Prostate gland (tissue), 2 donors: ENCODE measurements around the gene FBXL13. TPM values are rescaled to one million over a fixed set of nuclear protein-coding genes. Genes with fewer than 3 reads are reported as not detected.
"Not testable (repeated sequence)": the region's sequence is repeated elsewhere in the genome, so short reads cannot be mapped to it uniquely, and the experiment has no call there.

Source experiments
- DNase-seq: peaks from one replicate; pipeline ENCODE4 v3.0.0-alpha.2; 2019; ENCODE audit warnings: low spot score
- H3K27ac ChIP-seq, 2 donors: fragments of 200-600 bp; sonication (generic); 2 replicates each; pipeline ENCODE4 v1.5.1; 2017 to 2019
- H3K27me3 ChIP-seq: fragments of 200-600 bp; sonication (generic); replicated peaks from 2 replicates; pipeline ENCODE4 v1.5.1; 2019; ENCODE audit not compliant: insufficient read depth
- H3K36me3 ChIP-seq, 2 donors: fragments of 200-600 bp; sonication (generic); 1 replicate in 1 of 2; 2 replicates in 1 of 2; pipeline versions ENCODE4 v1.5.1 to v1.8.1; 2017 to 2019
- H3K4me1 ChIP-seq: fragments of 200-600 bp; sonication (generic); replicated peaks from 2 replicates; pipeline ENCODE4 v1.5.1; 2019
- H3K4me3 ChIP-seq, 2 donors: fragments of 200-600 bp; sonication (generic); 2 replicates each; pipeline ENCODE4 v1.5.1; 2017 to 2019
- H3K9me3 ChIP-seq: fragments of 200-600 bp; sonication (generic); 2 replicates; pipeline ENCODE4 v1.5.1; 2017
- POLR2A ChIP-seq: fragments of 450-650 bp; IDR thresholded peaks from one replicate; pipeline ENCODE4 v1.6.1; 2016; ENCODE audit warnings: antibody characterized with exemption, mild to moderate bottlenecking
- POLR2AphosphoS5 ChIP-seq: sonication (generic); formaldehyde crosslinking; IDR thresholded peaks from one replicate; pipeline ENCODE4 v1.6.1; 2017; ENCODE audit warnings: antibody characterized with exemption
- WGBS: methylation state at CpG from one replicate; pipeline ENCODE4 v1.1.5; 2018; 5-methylcytosine and 5-hydroxymethylcytosine counted together
- intact Hi-C: fragments of 100-400 bp; cut with DNase I; formaldehyde crosslinking; loops from one replicate; pipeline ENCODE4 v1.14.2; 2022
- total RNA-seq, 2 donors: library from RNA; depleted of rRNA; stranded (reverse); fragments of >200 nt; gene quantifications; one replicate each; pipeline ENCODE4 v1.1.0, GENCODE V29; 2016
- TF ChIP-seq, protein P1 (sequence below), 4 experiments: fragments of 200-600 bp in 2 of 4; fragments of 450-650 bp in 2 of 4; sonication (generic) in 2 of 4; IDR thresholded peaks; 1 replicate in 3 of 4; 2 replicates in 1 of 4; pipeline ENCODE4 v1.5.1; 2016 to 2019; ENCODE audit warnings: antibody characterized with exemption in 4 of 4, mild to moderate bottlenecking in 2 of 4, moderate library complexity in 2 of 4

Gene FBXL13
- total RNA-seq, 2 donors from 2014 or later, result 2.6 to 5.4 TPM

GRCh38 chr7:103083210-103083609, 8.6 kb upstream of the FBXL13 start:
- intact Hi-C loops, result no loop called here
- 93% methylated on average over 3 of the region's 3 CpGs for WGBS
- Histone ChIP-seq H3K36me3 (peaks cover 0 to 12% of the 10 kb centered on the region in 2 donors), H3K27ac (no peak overlapping the region), H3K4me3 (no peak overlapping the region), H3K27me3 (no peaks in the 10 kb centered on the region), H3K4me1 (no peaks in the 10 kb centered on the region), H3K9me3 (no peaks in the 10 kb centered on the region)
- DNase-seq, result no peak
- TF ChIP-seq, protein P1, sequence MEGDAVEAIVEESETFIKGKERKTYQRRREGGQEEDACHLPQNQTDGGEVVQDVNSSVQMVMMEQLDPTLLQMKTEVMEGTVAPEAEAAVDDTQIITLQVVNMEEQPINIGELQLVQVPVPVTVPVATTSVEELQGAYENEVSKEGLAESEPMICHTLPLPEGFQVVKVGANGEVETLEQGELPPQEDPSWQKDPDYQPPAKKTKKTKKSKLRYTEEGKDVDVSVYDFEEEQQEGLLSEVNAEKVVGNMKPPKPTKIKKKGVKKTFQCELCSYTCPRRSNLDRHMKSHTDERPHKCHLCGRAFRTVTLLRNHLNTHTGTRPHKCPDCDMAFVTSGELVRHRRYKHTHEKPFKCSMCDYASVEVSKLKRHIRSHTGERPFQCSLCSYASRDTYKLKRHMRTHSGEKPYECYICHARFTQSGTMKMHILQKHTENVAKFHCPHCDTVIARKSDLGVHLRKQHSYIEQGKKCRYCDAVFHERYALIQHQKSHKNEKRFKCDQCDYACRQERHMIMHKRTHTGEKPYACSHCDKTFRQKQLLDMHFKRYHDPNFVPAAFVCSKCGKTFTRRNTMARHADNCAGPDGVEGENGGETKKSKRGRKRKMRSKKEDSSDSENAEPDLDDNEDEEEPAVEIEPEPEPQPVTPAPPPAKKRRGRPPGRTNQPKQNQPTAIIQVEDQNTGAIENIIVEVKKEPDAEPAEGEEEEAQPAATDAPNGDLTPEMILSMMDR (IDR thresholded peaks at IDR 0.05), result no peak
- no peak for TF ChIP-seq POLR2AphosphoS5
- no peak for TF ChIP-seq POLR2A

DNA sequence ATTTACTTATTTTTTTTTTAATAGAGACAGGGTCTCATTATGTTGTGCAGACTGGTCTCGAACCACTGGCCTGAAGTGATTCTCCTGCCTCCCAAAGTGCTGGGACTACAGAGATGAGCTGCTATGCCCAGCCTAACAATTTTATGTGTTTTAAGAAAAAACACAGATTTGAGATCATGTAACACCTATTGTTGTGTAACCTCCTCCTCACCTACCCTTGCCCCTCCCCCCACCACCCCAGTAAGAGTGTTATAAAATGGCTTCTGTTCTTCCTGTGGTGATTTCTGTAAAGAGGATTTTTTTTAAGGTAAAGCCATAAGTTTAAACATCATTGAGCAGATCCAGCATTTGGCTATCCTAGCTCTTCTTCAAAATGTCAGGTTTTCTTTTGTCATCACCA, 7.9 kb upstream of the FBXL13 start:
- intact Hi-C loops, result no loop called here
- no peak overlapping the region for H3K4me3 ChIP-seq
- DNase-seq, result no peak
- H3K27me3 ChIP-seq, result no peaks in the 10 kb centered on the region
- no peaks in the 10 kb centered on the region for H3K4me1 ChIP-seq
- no peaks in the 10 kb centered on the region for H3K9me3 ChIP-seq
- peaks cover 0 to 12% of the 10 kb centered on the region in 2 donors for H3K36me3 ChIP-seq
- WGBS, result 90% methylated on average over 1 of the region's 1 CpG
- TF ChIP-seq, protein P1 (IDR thresholded peaks at IDR 0.05), result no peak
- no peak overlapping the region for H3K27ac ChIP-seq

GRCh38 chr7:103080923-103081322, 6.3 kb upstream of the FBXL13 start:
- Histone ChIP-seq H3K36me3 (peaks cover 0 to 12% of the 10 kb centered on the region in 2 donors), H3K27ac (no peak overlapping the region), H3K4me1 (peaks cover 5% of the 10 kb centered on the region), H3K4me3 (no peak overlapping the region), H3K27me3 (no peaks in the 10 kb centered on the region), H3K9me3 (no peaks in the 10 kb centered on the region)
- DNase-seq, result no peak
- WGBS, result 100% methylated on average over 2 of the region's 2 CpGs
- intact Hi-C loops, result no loop called here
- TF ChIP-seq POLR2A, result no peak
- TF ChIP-seq POLR2AphosphoS5, result no peak
- TF ChIP-seq, protein P1 (IDR thresholded peaks at IDR 0.05), result no peak

DNA sequence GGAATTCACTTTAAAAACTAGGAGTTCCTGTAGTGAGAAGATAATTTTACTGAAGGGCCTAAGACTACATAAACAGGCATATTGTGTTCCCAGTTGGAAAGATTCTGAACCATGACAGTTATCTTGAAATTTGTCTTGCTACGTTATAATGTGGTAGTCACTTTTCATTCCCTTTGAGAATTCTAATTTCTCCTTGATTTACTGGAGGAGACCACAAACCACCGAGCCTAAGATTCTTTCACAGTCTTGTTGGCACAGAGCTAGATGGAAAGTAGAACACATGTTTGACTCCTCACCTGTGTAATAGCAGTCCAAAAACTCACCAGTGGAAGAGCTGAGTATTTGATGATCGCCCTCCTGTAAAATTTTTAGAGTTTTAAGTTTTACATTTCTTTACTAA, 5.2 kb upstream of the FBXL13 start:
- H3K27me3 ChIP-seq, result no peaks in the 10 kb centered on the region
- no peak overlapping the region for H3K27ac ChIP-seq
- H3K4me1 ChIP-seq, result peaks cover 5% of the 10 kb centered on the region
- 83% methylated on average over 3 of the region's 3 CpGs for WGBS
- TF ChIP-seq, protein P1 (IDR thresholded peaks at IDR 0.05), result no peak
- TF ChIP-seq POLR2A (no peak), POLR2AphosphoS5 (no peak)
- intact Hi-C loops, result no loop called here
- DNase-seq, result no peak
- no peaks in the 10 kb centered on the region for H3K9me3 ChIP-seq
- H3K36me3 ChIP-seq, result peaks cover 0 to 12% of the 10 kb centered on the region in 2 donors
- no peak overlapping the region for H3K4me3 ChIP-seq

- H3K27me3 ChIP-seq, H3K36me3 ChIP-seq, intact Hi-C loops, H3K4me3 ChIP-seq, DNase-seq, H3K4me1 ChIP-seq, H3K27ac ChIP-seq, H3K9me3 ChIP-seq: not testable (repeated sequence)
- 83% methylated on average over 6 of the region's 6 CpGs for WGBS
Measured at GRCh38 chr7:103078226-103078625, 3.6 kb upstream of the FBXL13 start.
